CD4-positive, alpha-beta T cell treated with Interferon alpha-2 for 1 hour (primary cell): ENCODE measurements around the gene TAOK1.
"Not testable (repeated sequence)": the region's sequence is repeated elsewhere in the genome, so short reads cannot be mapped to it uniquely, and the experiment has no call there.

ENCODE experiments used
- DNase-seq, 2 donors: peaks; one replicate each; pipeline ENCODE4 v3.0.0-alpha.2; 2020 to 2022

The TAOK1 gene

DNA sequence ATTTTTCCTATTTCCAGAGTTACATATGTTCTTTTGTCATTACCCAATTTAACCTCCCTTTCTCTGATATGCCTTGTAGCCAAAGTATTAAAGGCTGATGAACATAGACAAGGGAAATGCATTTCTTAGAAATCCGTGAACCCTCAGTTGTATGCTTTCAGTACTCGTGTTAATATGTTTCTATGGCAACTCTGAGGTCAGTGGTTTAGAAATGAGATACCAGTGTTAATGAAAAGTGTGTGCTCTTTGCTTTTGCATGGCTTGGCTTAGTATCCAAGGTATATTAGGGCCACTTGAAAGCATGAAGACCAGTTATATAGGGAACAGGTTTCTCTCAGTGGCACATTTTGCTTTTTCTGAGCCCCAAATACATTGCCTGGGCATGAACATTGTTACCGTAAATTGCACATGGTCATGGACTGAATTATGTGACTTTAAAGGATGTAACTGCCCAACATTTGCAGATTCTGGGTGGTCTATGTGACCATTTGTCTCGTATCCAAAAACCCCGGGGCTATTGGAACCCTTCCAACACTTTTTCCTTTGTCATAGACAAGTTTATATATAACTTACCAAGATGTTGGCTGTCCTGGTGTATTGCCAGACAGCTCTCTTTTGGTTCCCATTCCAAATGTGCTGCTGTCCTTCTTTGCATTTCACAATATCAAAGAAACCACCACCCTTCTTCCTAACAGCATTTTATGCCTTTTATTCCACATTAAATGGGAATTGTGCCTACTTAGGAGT lies 159.2 kb downstream of the TAOK1 start:
- peak in 1 of 2 donors; percentile 14 for DNase-seq

DNA sequence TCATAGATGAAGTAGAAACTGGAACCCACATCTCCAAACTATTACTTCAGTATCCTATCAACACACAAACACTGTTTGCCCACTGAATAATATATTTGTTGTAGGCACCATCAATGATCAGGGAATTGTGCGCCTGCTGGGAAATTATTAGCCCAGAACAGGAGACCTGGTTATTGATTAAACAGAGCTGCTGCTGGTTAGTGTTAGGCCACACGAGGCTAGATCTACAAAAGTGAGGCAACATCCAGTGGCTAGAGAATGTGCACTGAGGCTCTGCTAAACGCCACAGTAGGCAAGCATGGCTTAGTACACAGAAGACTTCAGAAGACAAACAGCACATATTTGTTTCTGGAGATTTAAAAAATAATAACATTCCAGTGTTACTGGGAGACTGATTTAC lies 165.7 kb downstream of the TAOK1 start:
- DNase-seq, result no peak

DNA sequence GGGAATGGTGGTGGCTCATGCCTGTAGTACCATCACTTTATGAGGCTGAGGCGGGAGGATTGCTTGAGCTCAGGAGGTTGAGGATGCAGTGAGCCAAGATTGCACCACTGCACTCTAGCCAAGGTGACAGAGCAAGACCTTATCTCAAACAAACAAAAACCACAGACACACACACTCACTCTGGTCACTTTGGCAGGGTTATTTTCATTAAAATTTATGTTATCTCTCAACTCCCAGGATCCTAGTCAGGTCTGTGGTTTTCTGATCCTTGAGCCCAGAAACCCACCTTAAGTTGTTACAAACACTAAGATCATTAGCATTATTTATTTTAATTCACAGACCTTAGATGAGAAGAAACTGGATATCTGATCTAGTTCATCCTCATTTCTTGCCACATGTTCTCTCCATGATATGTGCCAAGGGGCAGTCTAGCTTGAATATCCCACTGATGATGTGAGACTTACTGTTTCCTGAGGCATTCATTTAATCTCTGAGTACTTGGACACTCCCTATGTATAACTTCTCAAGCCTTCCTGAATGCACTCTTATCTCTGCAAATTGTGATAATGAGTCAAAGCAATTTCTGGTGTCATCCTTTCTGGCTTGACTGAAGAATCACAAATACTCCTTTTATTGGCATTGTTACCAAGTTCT lies 167.0 kb downstream of the TAOK1 start:
- DNase-seq, result no peak

DNA sequence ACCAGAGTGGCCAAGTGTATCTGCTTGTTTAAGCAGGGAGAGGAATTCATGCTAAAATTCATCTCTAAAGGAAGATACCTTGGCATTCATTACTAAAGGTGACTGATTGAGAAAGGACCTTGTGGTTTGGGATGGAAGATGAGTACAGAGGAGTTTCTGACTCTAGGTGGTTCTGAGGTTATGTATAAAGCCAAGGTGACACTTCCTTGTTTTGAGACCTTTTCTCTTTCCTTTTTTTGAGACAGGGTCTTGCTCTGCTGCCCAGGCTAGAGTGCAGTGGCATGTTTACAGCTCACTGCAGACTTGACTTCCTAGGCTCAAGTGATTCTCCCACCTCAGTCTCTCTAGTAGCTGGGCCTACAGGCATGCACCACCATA lies 167.6 kb downstream of the TAOK1 start:
- no peak for DNase-seq

DNA sequence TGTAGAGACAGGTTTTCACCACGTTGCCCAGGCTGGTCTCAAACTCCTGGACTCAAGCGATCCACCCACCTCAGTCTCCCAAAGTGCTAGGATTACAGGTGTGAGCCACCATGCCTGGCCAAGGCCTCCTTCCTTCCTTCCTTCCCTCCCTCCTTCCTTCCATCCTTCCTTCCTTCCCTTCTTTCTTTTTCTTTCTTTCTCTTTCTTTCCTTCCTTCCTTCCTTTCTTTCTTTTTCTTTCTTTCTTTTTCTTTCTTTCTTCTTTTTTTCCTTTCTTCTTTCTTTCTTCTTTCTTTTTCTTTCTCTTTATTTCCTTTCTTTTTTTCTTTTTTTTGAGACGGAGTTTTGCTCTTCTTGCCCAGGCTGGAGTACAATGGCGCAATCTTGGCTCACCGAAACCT lies 168.0 kb downstream of the TAOK1 start:
- DNase-seq, result not testable (repeated sequence)

DNA sequence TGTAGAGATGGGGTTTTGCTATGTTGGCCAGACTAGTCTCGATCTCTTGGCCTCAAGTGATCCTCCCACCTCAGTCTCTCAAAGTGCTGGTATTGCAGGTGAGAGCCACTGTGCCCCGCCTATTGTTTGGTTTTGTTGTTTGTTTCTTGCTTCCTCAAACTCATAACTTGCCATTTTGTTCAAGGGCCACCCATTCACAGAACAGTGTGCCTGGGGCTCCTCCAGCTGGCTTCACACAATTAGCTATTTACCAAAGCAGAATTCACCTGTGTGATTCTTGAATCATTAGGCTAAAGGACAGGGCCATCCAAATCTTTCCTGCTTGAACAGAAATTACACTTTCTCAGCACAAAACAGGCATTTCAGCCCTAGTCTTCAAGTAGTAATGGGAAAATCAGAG lies 169.5 kb downstream of the TAOK1 start:
- no peak for DNase-seq

DNA sequence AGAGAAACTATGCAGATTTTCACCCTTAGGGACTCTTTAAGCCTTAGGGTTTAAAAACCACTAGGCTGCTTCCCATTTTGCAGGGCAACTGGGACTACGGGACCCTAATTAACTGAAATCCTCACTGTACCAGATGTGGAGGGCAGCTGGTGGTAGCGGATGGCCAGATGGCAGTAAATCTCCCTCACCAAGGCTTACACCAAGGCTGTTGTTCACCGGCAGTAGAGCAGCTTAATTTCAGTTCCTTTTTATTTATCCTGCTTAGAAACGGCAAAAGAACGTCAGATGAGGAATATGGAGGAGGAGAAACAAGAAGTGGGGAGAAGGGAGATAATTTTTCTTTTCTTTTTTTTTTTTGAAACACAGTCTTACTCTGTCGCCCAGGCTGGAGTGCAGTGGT lies 170.2 kb downstream of the TAOK1 start:
- no peak for DNase-seq

DNA sequence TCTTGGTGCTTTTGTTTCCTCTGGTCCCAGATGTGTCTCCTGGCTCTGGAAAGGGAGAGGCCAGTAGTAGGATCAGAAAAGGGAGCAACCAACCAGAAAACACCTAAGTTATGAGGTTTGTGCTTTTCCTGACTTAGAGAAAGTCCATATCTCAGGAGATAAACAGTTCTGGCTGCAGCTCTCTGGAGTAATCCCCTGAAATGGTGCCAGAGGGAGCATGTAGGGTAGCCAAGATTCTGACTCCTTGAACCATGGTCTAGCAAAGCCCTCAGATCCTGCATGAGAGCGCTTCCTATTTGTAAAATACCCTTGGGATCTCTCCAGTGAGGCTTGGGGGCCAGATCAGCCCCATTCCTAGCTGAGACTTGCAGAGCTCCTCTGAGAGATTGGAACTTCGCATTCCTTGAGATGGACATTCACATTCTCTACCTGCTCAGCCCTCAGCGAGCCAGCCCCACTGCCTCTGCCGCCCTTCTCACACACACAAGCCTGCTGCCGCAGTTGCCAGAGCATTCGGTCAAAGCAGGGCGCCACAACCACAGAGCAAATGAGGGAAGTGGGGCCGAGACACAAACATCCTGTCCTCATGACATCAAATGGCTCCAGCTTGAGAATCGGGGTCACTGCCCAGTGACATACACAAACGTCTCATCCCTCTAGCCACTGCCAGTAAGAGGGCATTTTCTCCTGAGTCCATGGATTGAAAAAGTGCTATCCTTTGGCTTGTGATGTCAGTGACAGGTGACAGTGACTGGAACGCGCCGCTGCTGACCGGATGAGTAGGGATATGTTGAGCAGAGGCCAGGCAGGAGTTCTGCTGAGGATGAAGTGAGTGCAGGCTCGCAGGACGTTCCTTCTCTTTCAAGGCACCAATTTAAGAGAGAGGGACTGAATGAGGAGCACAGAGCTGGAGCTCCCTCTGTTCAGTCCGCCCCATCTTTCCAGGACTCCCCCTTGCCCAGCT lies 171.7 kb downstream of the TAOK1 start:
- peak in 1 of 2 donors; percentile 54 for DNase-seq

DNA sequence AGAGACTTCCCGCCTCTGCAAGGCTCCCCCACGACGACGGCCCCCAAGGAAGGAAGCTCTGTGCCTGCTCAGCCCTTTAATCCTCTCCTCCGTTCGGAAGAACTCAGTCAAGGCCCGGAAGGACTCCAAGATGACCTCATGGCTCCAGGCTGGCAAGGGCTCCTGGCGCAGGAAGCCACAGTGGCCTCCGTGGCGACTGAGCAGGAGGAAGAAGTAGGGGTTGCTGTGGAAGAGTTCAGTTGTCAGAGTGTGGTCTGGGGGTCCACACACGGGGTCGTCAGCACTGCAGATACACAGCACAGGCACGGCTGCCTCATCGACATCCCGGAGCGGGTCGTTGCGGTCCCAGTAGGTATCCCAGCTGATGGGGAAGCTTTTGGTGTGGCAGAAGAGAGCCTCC lies 172.5 kb downstream of the TAOK1 start:
- DNase-seq, result no peak

DNA sequence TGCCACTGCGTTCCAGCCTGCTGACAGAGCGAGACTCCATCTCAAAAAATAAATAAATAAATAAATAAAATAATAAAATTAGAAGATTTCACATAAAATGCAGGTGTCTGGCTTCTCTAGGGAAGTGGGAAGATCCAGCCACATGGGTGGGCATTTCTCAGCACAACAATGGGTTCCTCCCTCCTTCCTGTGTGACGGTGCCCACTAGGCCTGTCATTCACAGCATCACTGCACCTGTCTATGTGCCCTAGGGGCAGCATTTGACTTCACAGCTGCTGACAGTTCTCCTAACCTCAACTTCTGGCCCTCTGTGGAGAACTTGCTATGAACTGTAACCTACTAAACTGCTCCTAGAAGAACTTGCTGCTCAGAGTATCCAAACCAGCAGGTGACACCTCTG lies 173.7 kb downstream of the TAOK1 start:
- peak; percentile 24 for DNase-seq

DNA sequence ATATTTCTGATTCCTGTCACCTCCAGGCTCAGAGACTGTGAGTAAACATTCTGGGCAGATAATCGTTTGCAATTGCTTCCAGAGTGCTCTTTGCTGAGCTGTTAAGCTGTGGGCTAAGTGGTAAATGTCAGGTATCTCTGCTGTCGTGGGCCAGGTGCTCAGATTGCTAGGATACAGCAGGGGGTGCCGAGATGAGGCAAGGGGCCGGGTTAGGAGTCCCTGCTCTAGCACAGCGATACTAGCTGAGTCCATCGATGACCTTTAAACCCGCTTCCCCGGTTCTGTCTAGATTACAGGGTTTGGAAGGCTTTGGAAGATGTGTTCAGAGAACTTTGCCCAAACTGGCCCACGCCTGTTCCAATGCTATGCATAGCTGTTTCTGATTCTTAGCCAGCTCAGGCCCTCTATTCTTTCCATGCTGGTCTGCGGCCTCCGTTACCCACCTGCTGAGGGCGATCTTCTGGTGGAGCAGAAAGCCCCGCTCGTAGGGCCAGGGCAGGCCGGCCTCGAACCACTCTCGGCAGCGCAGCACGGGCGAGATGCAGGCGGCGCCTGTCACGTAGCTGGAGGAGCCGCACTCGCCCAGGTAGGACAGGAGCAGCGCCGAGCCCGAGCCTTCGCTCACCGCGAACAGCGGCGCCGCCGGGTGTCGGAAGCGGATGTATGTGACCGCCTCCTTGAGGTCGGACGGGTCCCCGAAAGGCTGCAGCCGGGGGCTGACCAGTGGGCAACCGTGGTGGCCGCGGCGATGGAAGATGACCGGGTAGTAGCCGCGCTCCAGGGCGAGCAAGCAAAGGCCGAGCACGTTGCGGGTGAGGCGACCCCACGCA lies 175.7 kb downstream of the TAOK1 start:
- DNase-seq, result peak; percentile 44 to 64

DNA sequence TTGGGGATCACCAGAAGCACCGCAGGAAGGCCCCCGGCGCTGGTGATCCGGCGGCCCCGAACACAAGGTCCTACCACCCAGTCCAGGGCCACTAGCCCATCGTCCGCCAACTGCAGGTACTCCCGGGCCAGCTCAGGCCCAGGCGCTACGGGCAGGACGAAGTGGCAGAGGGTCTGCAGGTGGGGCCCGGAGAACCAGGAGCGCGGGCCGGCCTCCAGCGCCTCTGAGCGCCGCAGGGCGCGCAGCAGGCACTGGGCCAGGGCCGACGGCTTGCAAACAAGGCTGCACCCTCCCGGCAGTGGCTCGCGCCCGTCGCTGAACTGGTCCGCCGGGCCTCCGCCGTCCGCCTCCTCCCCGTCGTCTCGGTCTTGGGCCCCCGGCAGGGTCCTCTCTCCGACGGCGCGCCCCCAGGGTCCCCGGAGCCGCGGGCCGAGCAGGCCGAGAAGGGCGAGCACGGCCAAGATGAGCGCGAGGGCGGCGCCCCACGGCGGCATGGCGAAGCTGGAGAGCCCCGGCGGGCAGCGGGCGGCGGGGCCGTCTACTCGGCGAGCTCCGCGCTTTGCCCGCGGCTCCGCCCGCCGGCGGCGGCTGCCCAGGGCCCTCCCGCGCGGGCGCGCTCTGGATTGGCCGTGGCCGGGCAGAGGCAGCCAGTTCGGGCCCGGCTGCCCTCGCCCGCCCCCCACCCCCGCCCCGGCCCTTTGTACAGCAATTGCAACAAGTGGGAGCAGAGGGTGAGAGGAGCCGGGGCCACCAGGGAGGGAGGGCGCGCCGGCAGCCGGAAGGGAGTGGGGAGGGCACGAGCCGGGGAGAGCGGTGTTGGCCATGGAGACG lies 176.5 kb downstream of the TAOK1 start, which contains the start of gene ABHD15:
Gene ABHD15 (minus strand): TSS at position 565 of the 831 bp plus-strand sequence. CDS start 71 bp downstream, at position 494.
- peak; percentile 25 to 64 for DNase-seq

DNA sequence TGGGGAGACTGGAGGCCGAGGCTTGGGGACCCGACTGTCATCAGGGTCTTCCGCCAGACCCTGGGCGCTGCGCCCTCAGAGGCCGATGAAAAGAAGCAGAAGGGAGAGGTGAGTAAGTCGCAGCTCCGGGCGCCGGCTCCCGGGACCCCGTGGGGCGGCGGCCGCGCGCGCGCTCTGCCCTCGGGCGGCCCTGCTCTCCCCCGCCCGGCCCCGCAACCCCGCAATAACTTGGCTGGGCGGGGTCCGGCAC lies 177.1 kb downstream of the TAOK1 start:
- DNase-seq, result no peak

DNA sequence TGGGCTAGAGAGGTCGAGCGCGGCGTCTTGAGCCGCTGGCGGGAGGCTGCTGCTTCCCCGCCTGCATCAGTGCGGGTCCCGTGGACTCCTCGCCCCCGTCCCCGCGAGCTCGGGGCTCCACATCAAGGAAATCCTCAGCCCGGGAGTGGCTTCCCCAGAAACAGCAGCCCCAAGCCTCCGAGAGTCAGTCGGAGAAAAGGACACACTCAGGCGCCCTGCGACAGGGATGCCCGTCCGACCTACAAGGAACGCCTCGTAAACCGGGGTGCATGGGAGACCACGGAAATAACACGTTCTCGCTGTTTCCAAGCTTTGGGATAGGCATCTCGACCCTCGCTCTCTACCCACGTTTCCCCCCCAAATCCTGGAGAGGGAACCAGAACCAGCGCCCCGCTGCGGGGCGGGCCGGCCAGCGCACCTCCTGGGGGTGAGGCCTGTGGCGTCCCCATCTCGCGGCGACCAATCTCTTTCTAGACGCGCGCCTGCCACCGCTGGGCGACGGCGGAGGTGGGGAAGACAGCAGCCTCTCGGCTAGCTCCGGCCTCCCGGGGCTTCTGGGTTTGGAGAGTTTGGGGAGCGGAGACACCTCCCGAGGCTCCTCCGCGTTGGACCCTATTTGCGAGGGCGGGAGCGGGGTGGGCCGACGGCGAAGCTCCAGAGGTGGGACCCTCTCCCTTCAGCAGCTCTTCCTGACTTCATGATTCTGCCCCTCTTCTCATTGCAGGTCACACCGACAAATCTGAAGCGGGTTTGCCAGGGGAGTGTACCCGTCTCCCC lies 177.6 kb downstream of the TAOK1 start:
- peak; percentile 72 to 81 for DNase-seq

DNA sequence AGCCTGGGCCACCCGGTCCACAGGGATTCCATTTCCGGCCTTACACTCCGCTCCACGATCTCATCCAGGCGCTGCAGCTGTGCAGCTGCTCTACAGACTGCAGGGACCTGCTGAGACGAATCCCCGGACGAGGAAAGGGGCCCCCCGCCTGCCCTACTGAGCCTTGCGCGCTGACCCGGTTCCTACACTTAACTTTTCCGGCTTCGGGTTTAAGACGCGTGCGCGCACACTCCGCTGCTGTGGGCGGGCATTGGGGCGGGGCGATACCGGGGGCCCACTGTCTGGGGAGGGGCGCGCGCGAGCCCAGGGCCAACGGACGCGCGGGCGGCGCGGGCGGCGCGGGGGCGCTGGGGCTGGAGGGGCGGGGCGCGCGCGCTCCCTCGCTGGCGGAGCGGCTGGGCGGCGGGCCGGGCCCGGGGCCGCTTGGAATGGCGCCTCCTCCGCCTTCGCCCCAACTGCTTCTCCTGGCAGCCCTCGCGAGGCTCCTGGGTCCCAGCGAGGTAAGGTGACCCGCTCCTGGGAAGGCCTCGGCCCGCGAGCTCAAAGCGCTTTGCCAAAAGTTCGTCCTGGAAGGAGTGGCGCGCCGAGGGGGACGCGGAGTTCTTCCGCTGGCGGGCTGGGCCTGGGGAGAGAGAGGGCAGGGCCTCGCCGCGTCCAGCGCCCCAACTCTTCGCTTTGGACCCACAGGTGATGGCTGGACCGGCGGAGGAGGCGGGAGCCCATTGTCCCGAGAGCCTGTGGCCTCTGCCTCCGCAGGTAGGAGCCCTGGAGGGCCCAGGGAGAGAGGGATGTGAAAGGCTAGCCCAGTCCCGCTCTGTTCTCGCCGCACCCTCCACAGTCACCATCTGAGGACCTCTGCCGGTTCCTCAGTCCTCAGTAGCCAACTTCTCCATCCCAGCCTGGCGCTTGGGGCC lies 178.4 kb downstream of the TAOK1 start, which contains the start of gene TP53I13:
Gene TP53I13 (plus strand): TSS at position 371 of the 914 bp plus-strand sequence. CDS start 58 bp downstream, at position 429.
- DNase-seq, result peak; percentile 87 to 94

DNA sequence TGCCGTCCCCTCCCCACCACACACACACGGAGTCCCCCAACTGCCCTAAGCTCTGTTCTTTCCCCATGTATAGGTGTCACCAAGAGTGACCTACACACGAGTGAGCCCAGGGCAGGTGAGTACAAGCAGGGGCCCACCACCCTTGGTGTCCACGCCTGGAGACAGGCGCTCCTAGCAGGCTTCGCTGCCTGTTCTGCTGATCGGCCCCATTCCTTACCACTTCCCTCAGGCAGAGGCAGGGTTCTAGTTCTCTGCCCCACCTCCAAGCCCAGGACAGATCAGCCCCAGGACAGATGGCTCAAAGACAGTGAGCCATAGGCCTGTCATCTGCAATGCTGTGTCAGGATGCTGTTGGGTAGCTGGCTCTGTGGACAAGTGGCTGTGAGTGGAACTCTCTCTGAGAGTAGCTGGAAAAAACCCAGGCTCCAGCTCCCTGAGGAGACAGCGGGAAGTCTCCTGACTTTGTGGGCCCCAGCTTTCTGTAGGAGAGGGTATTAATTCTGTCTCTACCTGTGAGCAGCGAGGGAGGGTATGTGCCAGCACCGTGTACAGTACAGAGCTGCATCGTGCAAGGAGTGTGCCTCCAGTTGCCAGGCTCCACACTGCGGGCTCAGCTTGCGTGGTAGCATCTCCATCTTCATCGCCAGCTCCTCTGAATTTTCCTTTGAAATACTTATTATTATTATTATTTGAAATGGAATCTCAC lies 179.2 kb downstream of the TAOK1 start:
- no peak for DNase-seq

DNA sequence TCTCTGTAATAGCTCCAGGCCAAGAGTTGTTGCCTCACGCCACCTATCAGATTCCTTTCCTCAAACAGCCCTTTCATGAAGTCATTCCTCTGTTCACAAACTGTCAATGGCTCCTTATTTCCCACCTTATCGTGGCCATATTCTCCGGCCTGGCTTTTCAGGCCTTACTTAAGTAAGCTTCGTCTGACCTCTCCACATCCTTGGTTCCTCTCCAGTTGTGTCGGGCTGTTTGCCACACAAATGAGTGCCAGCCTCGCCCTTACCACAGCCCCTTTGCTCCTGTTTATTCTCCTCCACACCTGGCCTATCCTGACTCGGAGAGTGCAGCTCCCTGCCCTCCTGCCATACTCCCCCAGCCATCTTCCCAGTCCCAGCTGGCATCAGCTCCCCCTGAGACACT lies 180.4 kb downstream of the TAOK1 start:
- DNase-seq, result no peak

DNA sequence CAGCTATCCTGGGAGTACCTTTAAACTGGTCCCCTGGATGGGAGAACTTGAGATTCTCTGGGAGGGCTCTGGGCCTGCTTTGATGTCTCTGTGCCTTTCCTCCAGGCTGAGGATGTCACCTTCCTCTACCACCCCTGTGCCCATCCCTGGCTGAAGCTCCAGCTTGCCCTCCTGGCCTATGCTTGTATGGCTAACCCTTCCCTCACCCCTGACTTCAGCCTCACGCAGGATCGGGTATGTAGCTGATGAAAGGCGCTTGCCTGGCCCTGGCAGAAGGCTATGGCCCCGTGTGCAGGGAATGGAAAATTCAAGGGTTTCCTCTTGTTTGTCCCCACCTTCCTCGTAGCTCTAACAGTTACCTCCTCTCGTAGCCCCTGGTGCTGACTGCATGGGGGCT lies 181.3 kb downstream of the TAOK1 start:
- DNase-seq, result no peak
